Measurements from ENCODE around the gene GPATCH2.
"Not testable (repeated sequence)": the region's sequence is repeated elsewhere in the genome, so short reads cannot be mapped to it uniquely, and the experiment has no call there.

GPATCH2 gene

DNA sequence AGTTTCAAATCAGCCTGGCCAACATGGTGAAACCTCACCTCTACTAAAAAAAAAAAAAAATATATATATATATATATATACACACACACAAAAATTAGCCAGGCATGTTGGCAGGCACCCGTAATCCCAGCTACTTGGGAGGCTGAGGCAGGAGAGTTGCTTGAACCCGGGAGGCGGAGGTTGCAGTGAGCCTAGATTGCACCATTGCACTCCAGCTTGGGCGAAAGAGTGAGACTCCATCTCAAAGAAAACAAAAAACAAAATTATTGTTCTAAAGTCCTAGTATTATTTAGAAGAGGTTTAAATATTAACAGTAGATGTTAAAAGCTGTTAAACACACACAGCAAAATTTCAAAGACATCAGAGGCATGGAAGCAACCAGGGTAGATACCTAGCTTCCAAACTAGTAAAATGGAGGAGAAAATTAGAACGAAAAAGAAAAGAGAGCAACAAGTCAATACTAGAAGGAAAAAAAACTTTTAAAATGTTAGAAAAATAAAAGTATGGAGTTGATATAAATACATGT is 46.5 kb downstream of the GPATCH2 start:
- DNase-seq (ENCODE audit: low read depth in 2 of 2): not testable (repeated sequence)

DNA sequence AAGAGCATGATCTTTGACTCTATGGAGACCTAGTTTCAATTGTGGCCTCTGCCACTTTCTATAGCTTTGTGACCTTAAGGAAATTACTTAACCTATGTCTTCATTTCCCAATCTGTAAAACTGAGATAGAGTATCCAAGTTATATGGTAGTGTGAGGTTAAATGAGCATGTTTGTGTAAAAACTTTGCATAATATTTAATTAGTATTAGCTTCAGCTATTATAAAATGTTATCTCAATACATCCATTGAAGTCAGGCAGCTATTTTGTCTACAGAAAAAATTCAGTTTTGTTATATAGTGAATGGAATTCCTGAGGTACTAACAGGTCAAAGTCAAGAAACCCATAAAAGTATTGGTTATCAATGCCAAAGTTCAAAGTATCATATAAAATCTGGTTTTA is 53.6 kb downstream of the GPATCH2 start:
- no peak for DNase-seq (ENCODE audit: low read depth in 2 of 2)

DNA sequence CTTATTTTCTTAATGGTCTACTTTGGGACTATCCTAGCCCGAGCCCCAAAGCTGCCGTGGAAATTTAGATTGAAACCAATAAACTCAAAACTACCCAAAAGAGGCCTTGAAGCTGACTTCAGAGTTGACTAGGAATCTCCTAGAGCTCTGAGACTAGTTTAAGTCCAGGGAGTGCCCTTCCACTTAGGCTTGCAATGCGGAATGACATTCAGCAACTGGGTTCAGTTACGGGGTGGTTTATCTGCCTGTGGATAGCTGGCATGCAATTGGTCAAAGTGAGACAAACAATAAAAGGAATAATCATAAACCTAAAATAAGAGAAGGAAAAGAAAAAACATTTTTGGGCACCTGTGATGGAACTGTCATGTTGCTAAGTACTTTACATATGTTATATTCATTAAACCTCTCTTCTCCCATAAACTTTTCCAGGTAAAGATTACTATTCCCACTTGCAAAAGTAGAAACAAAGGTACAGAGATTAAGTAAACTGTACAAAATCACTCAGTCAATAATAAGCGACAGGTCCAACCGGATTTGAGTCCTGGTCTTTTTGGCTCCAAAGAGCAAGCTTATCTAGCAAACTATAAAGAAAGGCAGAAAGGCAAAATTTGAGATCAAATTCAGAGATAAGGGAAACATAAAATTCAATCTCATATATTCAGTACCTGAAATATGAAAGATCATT is 56.5 kb downstream of the GPATCH2 start:
- DNase-seq (ENCODE audit: low read depth in 2 of 2): no peak

DNA sequence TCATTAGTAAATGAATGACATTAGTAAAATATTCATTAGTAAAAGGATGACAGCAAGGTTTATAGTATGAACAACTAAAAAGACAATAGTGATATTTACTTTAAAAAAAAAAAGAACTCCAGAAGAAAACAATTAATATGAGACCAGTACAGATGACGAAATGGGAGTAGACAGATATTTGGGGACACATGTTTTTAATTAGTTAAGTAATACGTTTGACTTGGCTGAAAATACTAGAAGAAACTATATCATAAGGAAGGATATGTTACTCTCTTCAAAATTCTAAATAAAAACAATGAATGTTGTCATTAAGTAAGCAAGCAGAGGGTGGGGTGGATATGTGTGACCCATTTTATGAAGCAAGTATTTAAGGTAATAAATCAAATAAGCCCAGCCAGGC is 61.9 kb downstream of the GPATCH2 start:
- no peak for DNase-seq (ENCODE audit: low read depth in 2 of 2)

DNA sequence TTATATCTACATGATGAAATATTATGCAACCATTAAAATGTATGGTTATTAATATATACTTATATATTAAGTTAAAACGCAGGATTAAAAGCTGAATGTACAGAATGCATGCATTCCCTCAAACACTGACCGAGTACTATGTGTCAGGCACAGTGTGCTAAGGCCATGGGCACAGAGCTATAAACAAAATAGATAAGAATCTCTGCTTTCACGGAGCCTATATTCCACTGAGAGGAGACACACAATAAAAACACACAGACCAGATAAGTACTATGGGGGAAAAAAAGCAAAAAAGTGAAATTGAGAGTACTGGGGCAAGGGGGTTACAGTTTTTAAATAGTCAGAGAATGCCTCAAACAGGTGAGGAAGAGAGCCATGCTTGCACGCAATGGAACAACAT is 62.7 kb downstream of the GPATCH2 start:
- DNase-seq (ENCODE audit: low read depth in 2 of 2): no peak

DNA sequence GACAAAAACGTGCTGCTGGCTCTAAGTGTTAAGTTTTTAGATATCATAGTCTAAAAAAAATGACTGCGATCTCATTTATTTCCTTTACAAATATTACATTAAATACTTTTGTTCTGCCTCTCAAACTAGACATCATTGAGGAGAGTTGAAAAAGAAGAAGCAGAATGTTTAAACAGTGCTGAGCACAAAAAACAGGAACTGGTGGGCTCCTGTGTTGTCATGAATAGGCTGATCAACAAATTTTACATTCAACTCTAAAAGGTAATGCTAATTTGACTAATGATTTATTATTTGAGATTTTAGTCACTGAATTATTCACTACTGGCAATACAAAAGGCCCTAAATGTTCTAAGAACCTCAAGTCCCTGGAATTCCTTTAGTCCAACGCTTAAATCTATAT is 66.1 kb downstream of the GPATCH2 start:
- no peak for DNase-seq (ENCODE audit: low read depth in 2 of 2)

DNA sequence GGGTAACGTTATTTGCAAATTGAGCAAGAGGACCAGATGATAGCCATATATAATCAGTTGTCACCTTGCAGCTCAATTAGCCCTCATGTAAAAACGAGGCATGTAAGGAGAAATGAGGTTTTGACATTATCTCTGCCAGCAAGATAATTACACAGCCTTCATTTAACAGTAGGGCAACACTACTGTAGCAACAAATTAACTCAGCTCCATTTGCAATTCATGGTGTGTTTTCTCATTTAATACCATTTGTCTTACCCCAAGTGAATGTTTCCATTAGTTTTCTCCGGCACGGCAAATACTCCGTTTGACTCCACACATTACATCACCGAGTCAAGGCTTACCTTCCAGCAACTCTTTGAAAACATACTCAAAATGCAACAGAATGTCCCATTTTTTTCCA is 66.7 kb downstream of the GPATCH2 start:
- DNase-seq (ENCODE audit: low read depth in 2 of 2): no peak

DNA sequence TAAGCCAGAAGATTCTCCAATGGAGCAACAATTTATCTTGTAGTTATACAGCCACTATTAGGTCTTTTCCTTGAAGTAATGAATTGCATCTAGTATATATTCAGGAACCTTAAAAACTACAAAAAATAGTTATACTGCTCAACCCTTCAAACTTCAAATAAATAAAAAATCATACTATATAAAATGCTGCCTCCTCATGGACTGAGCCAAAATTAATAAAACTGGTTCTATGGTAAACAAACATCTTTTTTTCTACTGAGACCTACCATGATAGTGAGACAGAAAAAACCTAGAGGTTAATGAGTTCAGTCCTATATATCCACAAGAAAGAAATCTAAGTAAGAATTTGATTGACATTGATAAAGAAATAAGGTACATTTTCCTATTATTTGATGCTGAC is 67.7 kb downstream of the GPATCH2 start:
- no peak for DNase-seq (ENCODE audit: low read depth in 2 of 2)

DNA sequence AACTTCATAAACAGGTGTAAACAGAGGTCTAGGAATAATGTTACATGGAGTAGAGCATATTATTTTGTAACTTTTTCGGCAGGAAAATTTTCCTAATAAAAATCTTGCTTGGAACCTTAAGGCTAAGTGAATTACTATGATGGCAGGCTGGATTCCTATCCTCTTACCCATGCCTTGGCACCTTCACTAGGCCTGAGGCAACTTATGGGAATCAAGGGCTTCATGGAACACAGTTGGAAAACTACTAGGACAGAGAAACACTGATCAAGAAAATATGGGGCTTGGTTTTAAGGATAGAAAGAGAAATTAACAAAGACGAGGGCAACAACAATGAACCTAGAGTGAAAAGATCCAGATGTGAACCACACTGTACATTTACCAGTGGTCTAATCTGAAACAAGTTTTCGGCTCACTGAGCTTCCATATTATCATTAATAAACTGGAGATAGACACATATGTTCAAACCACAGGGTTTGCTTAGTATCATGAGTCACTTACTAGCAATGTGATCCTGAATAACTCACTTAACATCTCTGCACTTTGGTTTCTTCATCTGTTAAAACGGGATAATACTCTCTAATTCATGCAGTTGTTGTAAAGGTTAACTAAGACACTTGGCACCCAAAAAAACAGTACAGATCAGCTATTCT is 68.5 kb downstream of the GPATCH2 start:
- DNase-seq (ENCODE audit: low read depth in 2 of 2): no peak

DNA sequence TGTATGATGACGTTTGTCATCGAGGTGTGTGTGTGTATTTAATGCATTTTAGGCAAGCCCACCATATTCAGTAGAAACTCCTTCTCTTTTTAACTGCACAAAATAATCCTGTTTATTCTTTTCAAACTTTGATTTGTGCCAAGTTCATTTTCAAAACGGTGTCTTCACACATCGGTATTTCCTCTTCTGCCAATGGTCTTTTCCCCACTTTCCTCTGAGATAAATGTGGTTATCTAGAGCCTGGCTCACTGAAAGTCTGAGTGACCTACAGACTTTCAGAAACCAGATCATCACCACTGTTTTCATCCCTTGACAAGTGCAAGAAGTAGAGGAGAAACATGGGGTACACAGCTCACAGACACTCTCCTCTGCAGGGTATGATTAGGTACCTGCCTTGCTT is 69.4 kb downstream of the GPATCH2 start:
- no peak for DNase-seq (ENCODE audit: low read depth in 2 of 2)

DNA sequence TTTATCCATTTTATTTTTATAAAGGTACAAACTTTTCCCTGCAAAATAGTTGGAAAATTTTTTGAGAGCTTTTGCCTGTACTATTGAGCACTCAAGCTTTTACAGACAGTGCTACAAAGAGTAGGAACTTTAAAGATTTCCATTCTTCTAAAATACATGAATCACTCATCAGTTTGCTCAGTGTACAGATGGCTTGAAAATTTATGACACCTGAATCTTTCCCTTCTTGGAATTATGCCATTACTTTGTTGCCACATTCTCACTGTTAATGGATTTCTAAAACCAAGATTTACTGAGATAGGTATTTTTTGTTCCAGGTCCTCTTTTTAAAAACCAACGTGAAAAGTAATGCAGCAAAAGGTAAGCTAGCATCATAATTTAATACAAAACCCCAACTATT is 76.0 kb downstream of the GPATCH2 start:
- DNase-seq (ENCODE audit: low read depth in 2 of 2): no peak

DNA sequence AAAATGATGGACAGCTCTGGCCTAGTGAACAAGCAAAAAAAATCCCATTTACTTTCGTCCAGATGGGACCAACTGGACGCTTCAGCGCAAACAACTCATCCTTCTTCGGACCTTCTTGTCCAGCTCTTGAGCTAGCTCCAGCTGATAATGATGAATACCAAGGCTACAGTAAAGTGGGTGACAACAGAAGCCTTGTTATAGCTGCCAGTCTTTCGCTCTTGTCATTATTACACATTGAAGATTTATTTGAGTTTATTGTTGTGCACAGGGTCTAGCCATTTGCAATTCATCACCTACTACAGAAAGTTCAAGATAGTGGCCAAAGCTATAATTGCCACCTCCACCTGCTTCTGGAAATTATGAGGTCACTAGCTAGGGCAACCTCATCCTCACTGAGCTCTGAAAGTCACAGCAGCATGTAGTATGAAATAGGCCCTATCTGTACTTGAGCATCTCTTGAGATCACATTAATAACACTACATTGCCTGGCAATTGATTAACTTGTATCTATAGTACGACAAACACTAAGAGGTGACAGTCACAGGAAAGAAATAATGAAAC is 76.9 kb downstream of the GPATCH2 start:
- DNase-seq (ENCODE audit: low read depth in 2 of 2): no peak

DNA sequence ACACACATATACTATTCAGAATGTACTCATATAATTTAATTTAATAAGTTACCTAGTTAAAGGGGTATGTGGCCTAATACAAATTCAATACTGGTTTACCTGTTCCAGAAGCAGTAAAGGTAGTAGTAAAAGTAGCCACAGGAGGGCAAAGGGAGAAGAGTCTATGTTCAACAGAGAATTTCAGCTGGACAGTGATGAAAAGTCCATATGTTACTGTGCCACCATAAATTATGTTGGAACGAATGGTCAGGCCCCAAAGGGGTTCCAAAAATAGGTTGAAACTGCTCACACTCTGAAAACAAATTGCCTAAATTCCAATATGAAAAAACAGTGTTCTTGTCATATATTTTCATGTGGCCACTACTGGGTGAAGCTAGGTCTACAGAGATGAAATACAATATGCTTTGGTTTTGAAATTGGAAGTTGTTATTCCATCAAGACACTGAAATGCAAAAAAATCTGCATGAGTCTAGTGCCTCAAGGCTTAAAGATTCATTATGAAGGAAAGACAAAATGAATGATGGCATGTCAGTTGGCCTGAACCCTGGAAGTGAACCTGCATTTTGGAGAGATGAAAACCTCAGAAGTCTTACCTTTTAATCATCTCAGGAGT is 78.4 kb downstream of the GPATCH2 start:
- DNase-seq (ENCODE audit: low read depth in 2 of 2): no peak

DNA sequence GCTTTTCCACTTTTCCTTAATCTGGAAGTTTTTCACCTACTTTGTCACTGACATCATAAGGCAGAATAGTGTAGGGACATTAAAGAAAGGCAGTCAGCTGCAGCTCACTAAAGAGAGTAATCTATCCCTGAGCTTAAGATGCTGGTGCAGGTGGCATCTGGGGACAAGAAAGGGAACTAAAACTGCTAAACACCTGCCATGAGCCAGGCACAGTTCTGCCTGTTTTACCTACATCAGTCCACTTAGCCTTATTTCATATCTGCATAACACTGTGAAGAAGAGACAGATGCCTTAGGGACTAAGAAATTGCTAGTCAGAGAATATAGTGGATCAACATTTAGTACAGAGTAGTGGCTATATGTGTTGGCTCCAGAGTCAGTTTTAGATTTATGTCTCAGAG is 88.1 kb downstream of the GPATCH2 start:
- no peak for DNase-seq (ENCODE audit: low read depth in 2 of 2)

DNA sequence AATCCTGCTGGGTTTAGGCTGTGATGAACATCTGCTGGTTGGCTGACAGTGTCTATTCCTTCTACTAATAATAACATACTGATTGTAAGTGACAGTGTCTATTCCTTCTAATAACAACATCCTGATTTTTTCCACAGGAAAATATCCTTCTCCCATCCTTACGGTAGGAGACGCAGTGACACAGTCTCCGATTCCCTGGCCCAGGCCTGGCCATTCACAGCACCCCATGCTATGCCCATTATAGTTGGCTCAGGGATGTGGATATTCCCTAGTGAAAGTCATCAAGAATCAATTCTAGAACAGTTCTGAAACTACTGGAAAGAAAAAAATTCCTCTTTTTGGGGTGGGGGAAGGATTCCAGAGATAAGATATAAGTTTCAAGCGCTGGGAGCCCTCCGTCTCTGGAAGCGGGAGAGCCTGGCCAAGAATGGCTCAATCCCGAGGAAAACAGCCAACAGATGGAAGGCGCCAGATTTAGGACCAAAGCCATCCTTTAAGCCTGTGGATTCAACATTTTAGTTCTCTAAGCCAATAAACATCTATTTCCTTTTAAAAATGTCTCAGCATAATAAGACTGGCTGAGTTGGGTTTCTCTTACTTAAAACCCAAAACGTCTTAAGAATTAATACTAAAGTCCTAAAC is 88.6 kb downstream of the GPATCH2 start:
- no peak for DNase-seq (ENCODE audit: low read depth in 2 of 2)

DNA sequence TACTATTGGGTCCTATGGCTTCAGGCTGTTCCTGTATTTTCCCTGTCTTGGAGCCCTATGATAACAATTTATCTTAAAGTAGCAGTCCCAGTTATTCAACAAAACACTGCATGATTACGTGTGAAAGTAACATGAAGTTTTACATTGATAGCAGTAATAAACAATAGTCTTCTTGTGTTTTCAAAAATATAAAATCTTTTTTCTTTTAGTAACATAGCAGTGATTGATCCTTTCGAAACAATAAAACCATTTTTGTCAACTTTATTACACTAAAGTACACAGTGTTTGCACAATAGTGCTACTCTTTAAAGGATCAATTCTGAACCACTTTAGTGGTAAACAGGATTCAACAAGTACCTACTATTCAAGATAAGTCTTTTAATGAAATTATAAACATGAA is 90.6 kb downstream of the GPATCH2 start:
- DNase-seq (ENCODE audit: low read depth in 2 of 2): no peak

DNA sequence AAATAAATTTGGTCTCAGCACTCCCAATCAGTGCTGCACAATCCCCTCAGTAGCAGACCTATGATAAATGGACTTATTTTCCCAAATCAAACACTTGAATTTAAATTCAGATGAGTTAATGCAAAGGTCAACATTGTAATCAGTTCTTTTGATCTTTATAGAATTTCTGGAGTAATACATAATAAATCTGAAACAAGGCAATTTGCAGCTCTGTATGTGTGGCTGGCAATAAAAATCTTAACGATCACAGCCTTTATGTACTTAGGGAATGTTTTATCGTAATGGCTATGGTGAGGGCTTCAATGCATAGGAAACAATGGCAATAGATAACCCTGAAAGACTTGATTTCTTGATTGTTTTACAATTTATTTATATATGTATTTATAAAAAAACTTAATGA is 91.4 kb downstream of the GPATCH2 start:
- no peak for DNase-seq (ENCODE audit: low read depth in 2 of 2)

DNA sequence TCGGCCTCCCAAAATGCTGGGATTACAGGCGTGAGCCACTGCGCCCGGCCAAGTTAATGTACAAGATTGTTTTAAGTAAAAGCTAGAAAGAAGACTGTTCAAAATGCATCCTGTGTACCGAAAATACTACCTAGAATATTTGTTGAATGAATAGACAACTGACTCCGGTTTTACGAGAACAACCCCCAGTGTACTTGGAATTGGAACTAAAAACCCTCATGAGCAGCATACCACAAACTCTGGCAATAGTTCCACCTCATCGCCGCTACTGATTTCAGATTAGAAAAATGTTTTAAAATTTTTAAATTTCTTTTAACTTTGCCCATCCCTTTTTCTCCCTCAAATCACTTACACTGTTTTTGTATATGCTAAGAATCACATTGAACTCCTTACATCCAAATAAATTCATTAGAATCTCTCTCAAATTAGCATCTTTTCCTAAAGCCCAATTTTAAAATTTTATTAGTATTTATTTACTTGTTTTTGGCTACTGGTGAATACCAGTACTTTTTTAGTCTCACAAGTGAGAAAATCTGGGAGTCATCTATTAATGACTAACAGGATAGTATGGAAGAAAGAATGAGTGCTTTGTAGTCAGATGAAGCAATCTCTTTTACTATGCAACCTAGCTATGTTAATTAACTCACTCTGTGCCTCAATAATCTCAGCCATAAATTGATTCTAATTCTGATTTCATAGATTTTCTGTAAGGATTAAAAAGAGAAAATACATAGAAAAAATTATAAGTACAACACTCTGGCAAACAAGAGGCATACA is 95.1 kb downstream of the GPATCH2 start:
- DNase-seq (ENCODE audit: low read depth in 2 of 2): no peak

DNA sequence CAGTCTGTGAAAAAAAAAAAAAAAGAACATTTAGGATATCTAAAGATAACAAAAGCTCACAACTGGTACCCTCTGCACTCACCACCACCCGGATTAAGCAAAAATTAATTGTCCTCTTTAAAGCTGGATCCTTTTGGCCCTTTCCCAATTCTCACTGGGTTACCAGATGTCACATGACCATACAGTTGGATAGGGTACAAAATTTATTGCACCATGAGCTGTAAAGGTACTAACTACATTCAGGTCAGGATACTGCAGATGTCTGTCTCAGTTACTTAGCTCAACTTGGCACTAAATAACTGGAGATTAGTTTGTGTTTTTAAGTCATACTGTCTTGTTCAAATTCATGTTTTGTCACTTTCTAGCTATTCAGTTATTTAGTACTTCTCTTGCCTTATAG is 96.3 kb downstream of the GPATCH2 start:
- DNase-seq (ENCODE audit: low read depth in 2 of 2): no peak

DNA sequence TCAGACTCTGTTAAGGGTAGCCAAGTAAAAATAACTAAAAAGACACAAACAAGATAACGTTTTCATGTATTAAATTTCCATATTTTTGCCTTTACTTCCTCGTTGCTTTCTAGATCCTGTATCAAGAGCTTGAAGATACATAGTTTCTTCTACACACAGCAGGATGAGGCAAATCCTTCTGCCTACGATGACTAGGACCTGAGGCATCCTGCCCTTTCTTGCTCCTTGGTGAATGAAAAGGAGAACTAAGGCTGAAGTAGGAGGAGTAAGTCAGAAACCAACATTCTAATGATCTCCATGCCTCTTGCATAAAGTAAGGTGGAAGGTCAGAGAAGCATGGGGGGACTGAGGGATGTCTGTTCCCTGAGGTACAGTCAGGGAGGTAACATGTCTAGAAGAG is 102.6 kb downstream of the GPATCH2 start:
- no peak for DNase-seq (ENCODE audit: low read depth in 2 of 2)

DNA sequence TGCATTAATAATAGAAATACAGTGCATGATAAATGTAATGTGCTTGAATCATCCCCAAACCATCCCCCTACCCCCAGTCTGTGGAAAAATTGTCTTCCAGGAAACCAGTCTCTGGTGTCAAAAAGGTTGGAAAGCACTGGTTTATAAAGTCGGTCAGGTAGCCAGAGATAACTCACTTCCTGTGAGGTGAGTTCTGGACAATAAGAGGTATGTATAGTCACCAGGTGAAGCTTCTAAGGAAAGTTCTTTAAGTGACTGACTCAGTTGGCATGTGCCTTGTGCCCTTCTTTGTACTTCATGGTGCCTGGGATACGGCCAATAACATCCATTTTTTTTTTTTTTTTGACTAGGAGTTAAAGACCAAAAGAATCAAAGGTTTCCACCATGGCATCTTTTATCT is 103.7 kb downstream of the GPATCH2 start:
- DNase-seq (ENCODE audit: low read depth in 2 of 2): no peak

DNA sequence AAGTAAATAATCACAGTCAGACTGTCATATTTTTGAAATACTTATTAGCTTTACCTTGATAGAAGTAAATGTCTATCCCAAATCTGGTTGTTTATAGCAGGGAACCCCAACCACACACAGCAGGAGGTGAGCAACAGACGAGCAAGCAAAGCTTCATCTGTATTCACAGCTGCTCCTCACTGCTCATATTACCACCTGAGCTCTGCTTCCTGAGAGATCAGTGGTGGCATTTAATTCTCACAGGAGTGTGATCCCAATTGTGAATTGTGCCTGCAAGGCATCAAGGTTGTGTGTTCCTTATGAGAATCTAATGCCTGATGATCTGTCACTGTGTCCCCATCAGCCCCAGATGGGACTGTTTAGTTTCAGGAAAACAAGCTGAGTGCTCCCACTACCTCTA is 104.3 kb downstream of the GPATCH2 start:
- DNase-seq (ENCODE audit: low read depth in 2 of 2): no peak
